ENCODE measurements around the gene USP21. TPM values are rescaled to one million over a fixed set of nuclear protein-coding genes. Genes with fewer than 3 reads are reported as not detected.
"Not testable (repeated sequence)": the region's sequence is repeated elsewhere in the genome, so short reads cannot be mapped to it uniquely, and the experiment has no call there.

The USP21 gene
- polyA plus RNA-seq, 1 donor from 2014 or later: 20.2 TPM

- no peak overlapping the region for H3K4me2 ChIP-seq (ENCODE audit: low read length)
- no peak overlapping the region for H3K27ac ChIP-seq (ENCODE audit: low read length)
- no peak overlapping the region for H2AFZ ChIP-seq (ENCODE audit: low read depth, low read length)
- no peaks in the 10 kb centered on the region for H3K9me3 ChIP-seq (ENCODE audit: low read length)
- peaks cover 60% of the 10 kb centered on the region for H3K79me2 ChIP-seq (replicated peaks; ENCODE audit: insufficient read depth, low read length)
- no peaks in the 10 kb centered on the region for H3K9me2 ChIP-seq (ENCODE audit: insufficient read depth, low read length)
- TF ChIP-seq SMC3 (conservative IDR thresholded peaks at IDR 0.05; ENCODE audit: poor library complexity): no peak
- H3K4me3 ChIP-seq (ENCODE audit: low read length): no peak overlapping the region
- H4K20me1 ChIP-seq (ENCODE audit: insufficient read depth): no peaks in the 10 kb centered on the region
- no peaks in the 10 kb centered on the region for H3K36me3 ChIP-seq (ENCODE audit: insufficient read depth, low read length)
- no peak overlapping the region for H3K9ac ChIP-seq (ENCODE audit: low read length)
- no peaks in the 10 kb centered on the region for H3K27me3 ChIP-seq (ENCODE audit: insufficient read depth, low read depth, low read length)
- H3F3A ChIP-seq (ENCODE audit: insufficient read depth, low read length, poor library complexity, severe bottlenecking): no peaks in the 10 kb centered on the region
Measured at GRCh38 chr1:161114556-161114955, 44.7 kb upstream of the USP21 start.

- H3K4me2 ChIP-seq (ENCODE audit: low read length): no peak overlapping the region
- H3K9ac ChIP-seq (ENCODE audit: low read length): no peak overlapping the region
- no peak for TF ChIP-seq MXI1 (conservative IDR thresholded peaks at IDR 0.05; ENCODE audit: poor library complexity, severe bottlenecking)
- no peak for TF ChIP-seq RAD21 (conservative IDR thresholded peaks at IDR 0.05)
- TF ChIP-seq TAF1 (IDR thresholded peaks at IDR 0.05; ENCODE audit: low read depth): no peak
- TF ChIP-seq REST (IDR thresholded peaks at IDR 0.05; ENCODE audit: borderline replicate concordance): no peak
Measured at GRCh38 chr1:161115132-161115711, 44.1 kb upstream of the USP21 start.

GRCh38 chr1:161115961-161116360, 43.3 kb upstream of the USP21 start:
- H3K27me3 ChIP-seq (ENCODE audit: insufficient read depth, low read depth, low read length); H3K9me3 ChIP-seq (ENCODE audit: low read length); H4K20me1 ChIP-seq (ENCODE audit: insufficient read depth); H3K36me3 ChIP-seq (ENCODE audit: insufficient read depth, low read length); H3K27ac ChIP-seq (ENCODE audit: low read length); H3K9me2 ChIP-seq (ENCODE audit: insufficient read depth, low read length); H2AFZ ChIP-seq (ENCODE audit: low read depth, low read length); H3K9ac ChIP-seq (ENCODE audit: low read length); H3K4me2 ChIP-seq (ENCODE audit: low read length); H3F3A ChIP-seq (ENCODE audit: insufficient read depth, low read length, poor library complexity, severe bottlenecking): not testable (repeated sequence)
- Histone ChIP-seq H3K4me3 (ENCODE audit: low read length) (peak overlapping the region; percentile 99), H3K79me2 (replicated peaks; ENCODE audit: insufficient read depth, low read length) (peaks cover 60% of the 10 kb centered on the region)

More at GRCh38 chr1:161115132-161115711, 44.1 kb upstream of the USP21 start:
- Histone ChIP-seq H2AFZ (ENCODE audit: low read depth, low read length) (no peak overlapping the region), H3K9me2 (ENCODE audit: insufficient read depth, low read length) (no peaks in the 10 kb centered on the region), H4K20me1 (ENCODE audit: insufficient read depth) (no peaks in the 10 kb centered on the region), H3F3A (ENCODE audit: insufficient read depth, low read length, poor library complexity, severe bottlenecking) (no peaks in the 10 kb centered on the region), H3K4me3 (ENCODE audit: low read length) (no peak overlapping the region), H3K27me3 (ENCODE audit: insufficient read depth, low read depth, low read length) (no peaks in the 10 kb centered on the region), H3K9me3 (ENCODE audit: low read length) (no peaks in the 10 kb centered on the region), H3K27ac (ENCODE audit: low read length) (no peak overlapping the region), H3K79me2 (replicated peaks; ENCODE audit: insufficient read depth, low read length) (peaks cover 60% of the 10 kb centered on the region), H3K36me3 (ENCODE audit: insufficient read depth, low read length) (no peaks in the 10 kb centered on the region)

Measured in neural cell (in vitro differentiated cells).